Measurements from ENCODE around the gene TPX2.

Gene TPX2

DNA sequence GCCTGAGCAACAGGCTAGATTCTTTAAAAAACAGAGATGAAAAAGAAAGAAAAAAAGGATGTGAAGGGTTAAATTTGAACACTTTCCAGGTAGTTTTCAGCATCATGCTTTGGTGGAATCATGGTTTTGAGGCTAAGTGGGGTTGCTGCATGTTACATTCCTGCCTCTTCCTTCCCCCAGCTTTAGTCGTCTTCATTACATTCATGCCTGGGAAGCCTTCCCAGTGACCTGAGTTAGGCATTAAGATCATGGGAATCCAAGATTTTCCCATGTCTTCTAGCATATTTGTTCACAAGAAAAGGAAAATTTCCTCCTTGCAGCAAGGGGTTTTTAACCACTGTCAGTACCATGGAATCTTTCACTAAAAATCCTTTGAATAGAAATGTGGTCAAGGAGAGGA lies 12.0 kb downstream of the TPX2 start:
- H3K27ac ChIP-seq, result no peak overlapping the region
- TF ChIP-seq, protein P1, sequence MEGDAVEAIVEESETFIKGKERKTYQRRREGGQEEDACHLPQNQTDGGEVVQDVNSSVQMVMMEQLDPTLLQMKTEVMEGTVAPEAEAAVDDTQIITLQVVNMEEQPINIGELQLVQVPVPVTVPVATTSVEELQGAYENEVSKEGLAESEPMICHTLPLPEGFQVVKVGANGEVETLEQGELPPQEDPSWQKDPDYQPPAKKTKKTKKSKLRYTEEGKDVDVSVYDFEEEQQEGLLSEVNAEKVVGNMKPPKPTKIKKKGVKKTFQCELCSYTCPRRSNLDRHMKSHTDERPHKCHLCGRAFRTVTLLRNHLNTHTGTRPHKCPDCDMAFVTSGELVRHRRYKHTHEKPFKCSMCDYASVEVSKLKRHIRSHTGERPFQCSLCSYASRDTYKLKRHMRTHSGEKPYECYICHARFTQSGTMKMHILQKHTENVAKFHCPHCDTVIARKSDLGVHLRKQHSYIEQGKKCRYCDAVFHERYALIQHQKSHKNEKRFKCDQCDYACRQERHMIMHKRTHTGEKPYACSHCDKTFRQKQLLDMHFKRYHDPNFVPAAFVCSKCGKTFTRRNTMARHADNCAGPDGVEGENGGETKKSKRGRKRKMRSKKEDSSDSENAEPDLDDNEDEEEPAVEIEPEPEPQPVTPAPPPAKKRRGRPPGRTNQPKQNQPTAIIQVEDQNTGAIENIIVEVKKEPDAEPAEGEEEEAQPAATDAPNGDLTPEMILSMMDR (conservative IDR thresholded peaks at IDR 0.05), result no peak

DNA sequence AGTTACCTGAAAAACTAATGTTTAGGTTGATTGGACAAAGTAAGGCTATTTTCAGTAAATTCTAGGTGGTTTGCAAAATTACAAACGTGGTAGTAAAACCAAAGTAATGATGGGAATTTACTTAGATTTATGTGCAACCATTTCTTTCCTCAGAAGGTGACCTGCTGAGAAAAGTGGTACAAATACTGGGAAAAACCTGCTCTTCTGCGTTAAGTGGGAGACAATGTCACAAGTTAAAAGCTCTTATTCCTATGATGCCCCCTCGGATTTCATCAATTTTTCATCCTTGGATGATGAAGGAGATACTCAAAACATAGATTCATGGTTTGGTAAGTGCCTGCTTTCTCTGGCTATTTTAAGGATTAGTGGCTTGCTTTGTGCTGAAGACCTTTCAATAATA lies 18.2 kb downstream of the TPX2 start:
- H3K27ac ChIP-seq, result no peak overlapping the region
- TF ChIP-seq, protein P1 (conservative IDR thresholded peaks at IDR 0.05), result no peak

DNA sequence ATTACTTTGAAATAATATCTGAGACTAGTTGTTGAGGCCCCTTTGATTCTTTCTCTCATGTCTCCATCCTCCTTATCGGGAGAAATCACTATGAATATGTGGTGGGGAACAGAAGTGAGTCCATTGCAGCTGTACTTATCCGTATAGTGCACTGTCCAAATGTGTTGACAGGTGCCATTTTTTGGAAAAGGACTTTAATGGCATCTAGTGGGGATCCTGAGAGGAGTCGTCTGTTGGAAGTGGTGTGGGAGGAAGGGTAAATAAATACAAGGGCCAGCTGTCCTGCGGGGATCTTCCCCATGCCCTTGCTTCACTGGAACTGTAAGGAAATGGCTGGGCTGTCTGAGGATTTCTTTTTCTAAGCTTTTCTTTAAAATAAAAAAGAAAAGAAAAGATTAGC lies 19.4 kb downstream of the TPX2 start:
- no peak overlapping the region for H3K27ac ChIP-seq
- TF ChIP-seq, protein P1 (conservative IDR thresholded peaks at IDR 0.05), result no peak

DNA sequence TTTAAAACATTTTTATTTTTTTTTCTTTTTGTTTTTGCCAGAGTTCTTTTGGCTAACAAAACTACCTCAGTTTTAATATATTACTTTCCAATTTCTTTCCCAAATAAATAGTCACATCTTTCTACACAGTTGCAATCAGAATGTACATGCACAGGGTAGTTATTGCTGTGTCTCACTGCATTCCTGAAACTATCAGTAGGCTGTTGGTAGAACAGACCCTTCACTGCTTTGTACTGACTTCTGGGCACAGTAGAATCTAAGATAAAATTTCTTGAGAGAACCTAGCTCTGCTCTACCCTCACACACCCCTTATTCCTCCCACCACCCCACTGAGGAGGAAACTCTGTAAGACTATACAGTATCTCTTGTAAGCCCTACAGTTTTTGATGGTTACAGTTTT lies 19.9 kb downstream of the TPX2 start:
- TF ChIP-seq, protein P1 (conservative IDR thresholded peaks at IDR 0.05), result no peak
- no peak overlapping the region for H3K27ac ChIP-seq

DNA sequence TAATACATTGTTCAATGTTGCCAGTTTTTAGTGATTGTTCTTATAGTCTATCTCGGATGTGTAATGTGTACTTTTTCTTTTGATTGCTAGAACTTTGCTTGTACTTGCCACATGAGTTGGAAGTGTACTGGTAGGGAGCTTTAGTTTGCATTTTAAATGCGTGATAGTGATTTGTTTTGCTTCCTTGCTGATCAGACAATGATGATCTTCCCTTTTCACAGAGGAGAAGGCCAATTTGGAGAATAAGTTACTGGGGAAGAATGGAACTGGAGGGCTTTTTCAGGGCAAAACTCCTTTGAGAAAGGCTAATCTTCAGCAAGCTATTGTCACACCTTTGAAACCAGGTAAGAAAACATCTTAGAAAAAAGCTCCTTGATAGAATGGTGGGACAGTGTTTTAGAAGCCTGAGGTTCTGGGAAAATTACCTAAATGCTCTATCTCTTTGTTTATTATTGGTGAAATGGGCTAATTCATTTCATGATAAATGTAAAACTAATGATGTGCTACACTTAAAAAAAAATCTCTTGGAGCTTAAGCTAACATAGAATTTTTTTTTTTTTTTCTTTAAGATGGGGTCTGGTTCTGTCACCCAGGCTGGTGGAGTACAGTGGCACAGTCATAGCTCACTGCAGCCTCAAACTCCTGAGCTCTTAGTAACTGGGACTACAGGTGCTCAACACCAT lies 20.9 kb downstream of the TPX2 start:
- H3K27ac ChIP-seq, result 0 out of 2 replicates have a peak overlapping the region, but pooled peaks have one; percentile 16
- TF ChIP-seq, protein P1 (conservative IDR thresholded peaks at IDR 0.05), result no peak

DNA sequence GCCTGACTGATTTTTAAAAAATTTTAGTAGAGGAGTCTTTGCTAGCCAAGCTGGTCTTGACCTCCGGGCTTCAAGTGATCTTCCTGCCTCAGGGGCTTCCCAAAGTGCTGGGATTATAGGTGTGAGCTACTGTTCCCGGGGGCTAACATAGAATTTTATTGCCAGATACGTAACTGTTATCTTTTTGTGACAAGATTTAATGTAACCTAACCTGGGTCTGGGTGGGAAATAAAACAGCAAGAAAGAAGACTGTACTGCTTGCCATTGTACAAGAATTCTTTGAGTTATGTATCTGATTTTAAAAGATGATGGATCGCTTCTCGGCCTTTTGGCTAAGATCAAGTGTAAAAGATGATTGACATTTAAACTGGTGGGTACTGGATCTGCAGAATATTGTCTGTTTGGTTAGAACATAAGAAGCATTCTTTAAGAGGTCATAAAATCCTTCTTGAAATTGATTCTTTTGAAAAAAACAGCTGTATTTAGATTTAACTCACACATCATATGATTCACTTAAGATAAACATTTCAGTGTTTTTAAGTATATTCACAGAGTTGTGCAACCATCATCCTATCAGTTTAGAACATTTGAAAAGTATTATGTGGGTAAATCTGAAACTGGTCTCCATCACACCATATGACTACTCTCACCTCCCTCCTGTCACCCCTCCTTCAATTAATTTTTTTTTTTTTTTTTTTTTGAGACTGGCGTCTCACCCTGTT lies 21.6 kb downstream of the TPX2 start:
- TF ChIP-seq, protein P1 (conservative IDR thresholded peaks at IDR 0.05), result no peak
- 0 out of 2 replicates have a peak overlapping the region, but pooled peaks have one; percentile 16 for H3K27ac ChIP-seq

DNA sequence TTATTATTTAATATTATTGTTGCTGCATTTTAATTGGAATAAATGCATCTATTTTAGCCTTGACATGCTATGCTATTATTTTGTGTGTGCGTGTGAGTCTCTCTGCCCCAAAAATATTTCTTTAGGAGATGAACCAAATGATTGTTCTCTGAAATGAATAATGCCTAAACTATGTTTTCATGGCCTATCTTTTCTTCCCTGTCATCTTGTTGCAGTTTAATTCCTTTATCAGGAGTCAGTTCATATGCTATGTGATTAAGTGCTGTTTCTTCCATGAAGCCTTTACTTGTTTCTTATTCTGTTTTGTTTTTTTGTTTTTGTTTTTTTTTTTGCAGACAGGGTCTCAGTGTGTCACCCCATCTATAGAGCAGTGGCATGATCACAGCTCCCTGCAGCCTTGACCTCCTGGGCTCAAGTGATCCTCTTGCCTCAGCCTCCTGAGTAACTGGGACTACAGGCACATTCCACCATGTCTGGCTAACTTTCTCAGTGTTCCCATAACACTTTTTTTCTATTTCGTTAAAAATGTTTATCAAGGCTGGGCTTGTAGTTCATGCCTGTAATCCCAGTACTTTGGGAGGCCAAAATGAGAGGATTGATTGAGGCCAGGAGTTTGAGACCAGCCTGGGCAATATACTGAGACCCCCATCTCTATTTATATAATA lies 25.7 kb downstream of the TPX2 start:
- no peak overlapping the region for H3K27ac ChIP-seq
- TF ChIP-seq, protein P1 (conservative IDR thresholded peaks at IDR 0.05), result no peak
